GM12878 (cell line): ENCODE measurements around the gene TLX2. TPM values are rescaled to one million over a fixed set of nuclear protein-coding genes. Genes with fewer than 3 reads are reported as not detected.

ENCODE experiments used
- ATAC-seq: fragments of 200-7000 bp; cut with Tn5 transposase; 3 replicates; pipeline ENCODE4 v1.9.1; 2020; ENCODE audit warnings: mild to moderate bottlenecking, moderate library complexity
- BruUV-seq: library from RNA; stranded (reverse); fragments of 400-500 nt; replicated peaks from 2 replicates; lab custom pipeline; 2021; lab: Mats Ljungman, UMichigan
- CTCF ChIA-PET: fragments of 300-600 bp; sonication (Branson Sonifier 250); formaldehyde crosslinking; extraction: SDS; loops from one replicate; lab custom pipeline; 2021; ENCODE audit warnings: inconsistent platforms; lab: Yijun Ruan, JAX
- POLR2A ChIA-PET: fragments of 350-600 bp; formaldehyde crosslinking; extraction: SDS; loops from one replicate; lab custom pipeline; 2021; ENCODE audit warnings: inconsistent platforms; lab: Charles Lee
- RAD21 ChIA-PET: fragments of 300-600 bp; sonication (Branson Sonifier 250); formaldehyde crosslinking; loops from one replicate; lab custom pipeline; 2023; ENCODE audit warnings: antibody characterized with exemption; ENCODE audit not compliant: unreplicated experiment; lab: Charles Lee
- SMC1A ChIA-PET: fragments of 300-600 bp; sonication (Branson Sonifier 250); formaldehyde crosslinking; loops from one replicate; lab custom pipeline; 2023; ENCODE audit not compliant: unreplicated experiment, uncharacterized antibody; lab: Charles Lee
- DNase-seq: peaks from one replicate; pipeline ENCODE4 v3.0.0-alpha.2; 2011; ENCODE audit warnings: low read depth, low spot score
- FAIRE-seq: peaks from 3 replicates; lab custom pipeline; 2011; peaks lifted over from hg19 to GRCh38; lab: Jason Lieb, UNC
- H2AFZ ChIP-seq: 2 replicates; pipeline ENCODE4 v1.6.0; 2011; ENCODE audit warnings: low read depth, low read length, control low read depth; ENCODE audit not compliant: control insufficient read depth
- H3K27ac ChIP-seq: 2 replicates; pipeline ENCODE4 v1.5.1; 2011; ENCODE audit warnings: control low read depth; ENCODE audit not compliant: control insufficient read depth, insufficient read depth
- H3K27me3 ChIP-seq, 2 experiments: replicated peaks in 1 of 2; 2 replicates each; pipeline versions ENCODE4 v1.6.0 to v1.6.1; 2011; ENCODE audit warnings: low read length in 1 of 2; ENCODE audit not compliant: control insufficient read depth in 2 of 2, insufficient read depth in 2 of 2
- H3K36me3 ChIP-seq, 2 experiments: 2 replicates each; pipeline ENCODE4 v1.5.1; 2011; ENCODE audit warnings: low read length in 1 of 2; ENCODE audit not compliant: control insufficient read depth in 2 of 2, insufficient read depth in 2 of 2
- H3K4me1 ChIP-seq: 2 replicates; pipeline ENCODE4 v1.6.1; 2011; ENCODE audit warnings: mild to moderate bottlenecking, low read length, moderate library complexity, mixed read lengths; ENCODE audit not compliant: control insufficient read depth, insufficient read depth
- H3K4me2 ChIP-seq: 2 replicates; pipeline ENCODE4 v1.6.0; 2011; ENCODE audit warnings: control low read depth; ENCODE audit not compliant: control insufficient read depth, insufficient read depth
- H3K4me3 ChIP-seq: fragments of 200-600 bp; sonication (generic); 2 replicates; pipeline ENCODE4 v1.5.1; 2016
- H3K79me2 ChIP-seq: 2 replicates; pipeline ENCODE4 v1.6.0; 2011; ENCODE audit warnings: low read length; ENCODE audit not compliant: control insufficient read depth, insufficient read depth
- H3K9ac ChIP-seq: 2 replicates; pipeline ENCODE4 v1.8.0; 2011; ENCODE audit warnings: low read length, control low read depth, mixed read lengths; ENCODE audit not compliant: control insufficient read depth, insufficient read depth
- H3K9me3 ChIP-seq: replicated peaks from 3 replicates; pipeline ENCODE4 v1.5.1; 2011; ENCODE audit warnings: mild to moderate bottlenecking, low read length; ENCODE audit not compliant: control insufficient read depth, insufficient read depth
- H4K20me1 ChIP-seq: 2 replicates; pipeline ENCODE4 v1.6.0; 2011; ENCODE audit not compliant: control insufficient read depth, insufficient read depth
- BHLHE40 ChIP-seq, 2 experiments: fragments of 450-650 bp in 1 of 2; IDR thresholded peaks; 2 replicates each; pipeline ENCODE4 v1.6.1; 2011 to 2017; ENCODE audit warnings: low read depth in 2 of 2, borderline replicate concordance in 1 of 2, improper control_type of control experiment in 1 of 2, low read length in 1 of 2, mild to moderate bottlenecking in 1 of 2
- ETV6 ChIP-seq, 2 experiments: fragments of 450-650 bp in 1 of 2; IDR thresholded peaks in 1 of 2; conservative IDR thresholded peaks in 1 of 2; 2 replicates each; pipeline ENCODE4 v1.6.1; 2014; ENCODE audit warnings: antibody characterized with exemption in 1 of 2, borderline replicate concordance in 1 of 2, low read depth in 1 of 2, mild to moderate bottlenecking in 1 of 2, moderate library complexity in 1 of 2
- NR2C1 ChIP-seq: fragments of 450-650 bp; IDR thresholded peaks from 2 replicates; pipeline ENCODE4 v1.6.1; 2017; ENCODE audit warnings: antibody characterized with exemption, mild to moderate bottlenecking, moderate library complexity
- PAX5 ChIP-seq: IDR thresholded peaks from 2 replicates; pipeline ENCODE4 v1.6.1; 2011; ENCODE audit warnings: low read depth, low read length, borderline replicate concordance
- TCF3 ChIP-seq: IDR thresholded peaks from 2 replicates; pipeline ENCODE4 v1.6.1; 2012; ENCODE audit warnings: low read depth, mild to moderate bottlenecking, low read length, borderline replicate concordance; ENCODE audit not compliant: insufficient read depth
- USF2 ChIP-seq: IDR thresholded peaks from 2 replicates; pipeline ENCODE4 v1.6.1; 2011; ENCODE audit warnings: low read depth, low read length, improper control_type of control experiment, borderline replicate concordance
- WGBS: methylation state at CpG from one replicate; pipeline ENCODE4 v1.1.6; 2016; ENCODE audit warnings: low lambda C conversion rate; ENCODE audit not compliant: insufficient replicate concordance, insufficient coverage; ENCODE audit errors: missing lambda C conversion rate; 5-methylcytosine and 5-hydroxymethylcytosine counted together
- in situ Hi-C: fragments of 300-500 bp; cut with MboI; formaldehyde crosslinking; loops from 9 replicates; pipeline ENCODE4 v1.14.3; 2018; ENCODE audit warnings: mixed read lengths
- intact Hi-C: fragments of 100-400 bp; cut with micrococcal nuclease; formaldehyde crosslinking; loops from one replicate; pipeline ENCODE4 v1.14.2; 2022; ENCODE audit not compliant: unreplicated experiment
- polyA plus RNA-seq, 11 experiments: library from polyadenylated mRNA; depleted of rRNA in 4 of 11; unstranded in 6 of 11; stranded (reverse) in 5 of 11; fragments of >200 nt; fragmentation: Nextera tagmentation in 4 of 11; fragmentation: Illumina TruSeq in 1 of 11; extraction: Ambion mirVana in 4 of 11; extraction: Trizol in 1 of 11; gene quantifications; 1 replicate in 1 of 11; 2 replicates in 10 of 11; pipeline versions ENCODE4 v1.2.1 to v1.2.3, GENCODE V29; 2011 to 2016; ENCODE audit warnings: inconsistent platforms in 2 of 11, missing spikeins in 2 of 11, low read depth in 1 of 11
- total RNA-seq, 4 experiments: library from RNA; depleted of rRNA in 3 of 4; stranded (reverse); fragments of >200 nt in 3 of 4; fragmentation: Illumina TruSeq in 1 of 4; extraction: Trizol in 1 of 4; gene quantifications; 2 replicates each; pipeline versions ENCODE4 v1.2.1 to v1.2.3, GENCODE V29; 2013 to 2021
- TF ChIP-seq, protein P1 (sequence below): fragments of 450-650 bp; IDR thresholded peaks from 2 replicates; pipeline ENCODE4 v1.6.1; 2017; ENCODE audit warnings: mild to moderate bottlenecking

The TLX2 gene
- total and polyA plus RNA-seq, 10 of the 15 experiments (the other 5 are each of a cell fraction or from before 2014, with no cell fraction given) = 0.06 to 5.5 (median 3.6) TPM; not detected in 1

GRCh38 chr2:74501335-74502071 is 12.7 kb upstream of the TLX2 start (continued):
- TF ChIP-seq, protein P1, sequence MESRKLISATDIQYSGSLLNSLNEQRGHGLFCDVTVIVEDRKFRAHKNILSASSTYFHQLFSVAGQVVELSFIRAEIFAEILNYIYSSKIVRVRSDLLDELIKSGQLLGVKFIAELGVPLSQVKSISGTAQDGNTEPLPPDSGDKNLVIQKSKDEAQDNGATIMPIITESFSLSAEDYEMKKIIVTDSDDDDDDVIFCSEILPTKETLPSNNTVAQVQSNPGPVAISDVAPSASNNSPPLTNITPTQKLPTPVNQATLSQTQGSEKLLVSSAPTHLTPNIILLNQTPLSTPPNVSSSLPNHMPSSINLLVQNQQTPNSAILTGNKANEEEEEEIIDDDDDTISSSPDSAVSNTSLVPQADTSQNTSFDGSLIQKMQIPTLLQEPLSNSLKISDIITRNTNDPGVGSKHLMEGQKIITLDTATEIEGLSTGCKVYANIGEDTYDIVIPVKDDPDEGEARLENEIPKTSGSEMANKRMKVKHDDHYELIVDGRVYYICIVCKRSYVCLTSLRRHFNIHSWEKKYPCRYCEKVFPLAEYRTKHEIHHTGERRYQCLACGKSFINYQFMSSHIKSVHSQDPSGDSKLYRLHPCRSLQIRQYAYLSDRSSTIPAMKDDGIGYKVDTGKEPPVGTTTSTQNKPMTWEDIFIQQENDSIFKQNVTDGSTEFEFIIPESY = no peak
- no peak for TF ChIP-seq TCF3
- no peak for TF ChIP-seq ETV6 (conservative IDR thresholded peaks at IDR 0.05 in 1 of 2, IDR thresholded peaks at IDR 0.05 in 1 of 2; ENCODE audit: borderline replicate concordance in 1 of 2, low read depth in 1 of 2)
- TF ChIP-seq, all 136 proteins: peak for 0

DNA sequence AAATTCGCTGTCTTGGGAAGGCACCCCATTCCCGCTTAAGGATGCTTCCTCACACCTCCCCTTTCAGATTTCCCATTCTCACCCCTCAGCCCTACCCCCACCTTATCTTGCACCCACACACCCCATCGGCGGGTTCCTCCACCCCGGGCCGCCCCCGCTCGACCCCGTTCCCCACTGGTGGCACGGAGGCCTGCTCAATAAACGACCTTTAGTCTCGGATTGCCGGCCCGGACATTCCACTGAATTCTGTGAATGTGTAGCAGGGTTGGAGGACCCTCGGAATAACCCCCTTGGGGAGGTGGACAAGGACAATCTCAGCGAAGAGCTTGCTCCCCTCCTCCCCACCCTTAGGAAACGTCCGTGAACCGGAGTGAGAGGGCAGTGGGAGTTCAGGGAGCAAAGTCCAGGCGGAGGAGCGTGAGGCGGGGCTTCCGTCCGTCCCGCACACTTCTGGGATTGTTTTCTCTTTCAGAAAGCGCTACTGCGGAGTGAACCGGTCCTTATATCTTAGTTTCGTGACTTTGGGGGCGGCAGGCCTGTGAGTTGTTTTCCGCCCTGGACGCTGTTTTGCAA is 12.0 kb upstream of the TLX2 start:
- peak overlapping the region; percentile 93 for H3K4me2 ChIP-seq
- in situ Hi-C loops = no loop called here
- ChIA-PET CTCF (interaction anchor here (4.8 to 13.9 kb wide), 3 partner anchors 19 to 84 kb away, joined by 34 to 231 read pairs (median 135); partner anchors contain the start of genes AUP1, CCDC142, DQX1 and HTRA2), SMC1A (interaction anchor here (1.3 to 7.0 kb wide), 2 partner anchors 13 to 84 kb away, joined by 5 to 71 read pairs; no protein-coding TSS in a partner anchor), RAD21 (interaction anchor here (0.8 to 2.9 kb wide), 5 partner anchors 18 to 87 kb away, joined by 3 to 10 read pairs (median 8); partner anchors contain the start of genes AUP1, CCDC142, HTRA2 and TTC31), POLR2A (interaction anchor here (1.9 kb wide), 1 partner anchor 111 kb away, joined by 4 read pairs; no protein-coding TSS in a partner anchor)
- H4K20me1 ChIP-seq = no peaks in the 10 kb centered on the region
- FAIRE-seq (no peak), DNase-seq (no peak), ATAC-seq (no peak)
- peaks cover 15 to 25% of the 10 kb centered on the region in 2 experiments; a peak in 3 of 4 replicates for H3K27me3 ChIP-seq
- TF ChIP-seq PAX5 (no peak), BHLHE40 (IDR thresholded peaks at IDR 0.05; ENCODE audit: borderline replicate concordance in 1 of 2, low read depth in 2 of 2, low read length in 1 of 2) (peak in 1 of 2 experiments; percentile 23; a peak in 1 of 4 replicates), NR2C1 (peak; percentile 44; the same call in 1 of the 2 replicates), USF2 (no peak)
- H3K27ac ChIP-seq = no peak overlapping the region
- H3K4me3 ChIP-seq = peak overlapping the region; percentile 73
- BruUV-seq = no TSS peak
- WGBS = 21% methylated on average over 24 of the region's 32 CpGs
- H3K9me3 ChIP-seq = no peaks in the 10 kb centered on the region
- peak overlapping the region; percentile 85 for H2AFZ ChIP-seq
- H3K4me1 ChIP-seq = peaks cover 30% of the 10 kb centered on the region
- peaks cover 0 to 7% of the 10 kb centered on the region in 2 experiments; a peak in 1 of 4 replicates for H3K36me3 ChIP-seq
- peaks cover 12% of the 10 kb centered on the region for H3K79me2 ChIP-seq
- intact Hi-C loops = loop anchor here (2.0 kb wide), 1 partner anchor 19 kb away; the partner anchor contains the start of genes CCDC142 and TTC31
- H3K9ac ChIP-seq = peak overlapping the region; percentile 55
